ENCODE results near the gene RPS10.
A peak's percentile ranks its signal among the peaks of the same experiment; 100 is the strongest.

Gene RPS10

GRCh38 chr6:34457382-34457741 is 31.5 kb upstream of the RPS10 start:
- intact Hi-C loops (cut with DNase I) = no loop called here
- no peak for DNase-seq

- intact Hi-C loops (cut with DNase I) = no loop called here
- DNase-seq = no peak
Measured at GRCh38 chr6:34455831-34456230, 30.0 kb upstream of the RPS10 start.

GRCh38 chr6:34451192-34451591 is 25.3 kb upstream of the RPS10 start:
- no peak for DNase-seq
- intact Hi-C loops (cut with DNase I) = no loop called here

- intact Hi-C loops (cut with DNase I) = no loop called here
- no peak for DNase-seq
Measured at GRCh38 chr6:34447910-34448309, 22.0 kb upstream of the RPS10 start.

- intact Hi-C loops (cut with DNase I) = no loop called here
- DNase-seq = no peak
Measured at GRCh38 chr6:34447386-34447785, 21.5 kb upstream of the RPS10 start.

GRCh38 chr6:34445313-34445860 is 19.5 kb upstream of the RPS10 start:
- intact Hi-C loops (cut with DNase I) = no loop called here
- no peak for DNase-seq

- DNase-seq = no peak
- intact Hi-C loops (cut with DNase I) = no loop called here
Measured at GRCh38 chr6:34441526-34441925, 15.7 kb upstream of the RPS10 start.

- intact Hi-C loops (cut with DNase I) = no loop called here
Measured at GRCh38 chr6:34439442-34439841, 13.6 kb upstream of the RPS10 start.

GRCh38 chr6:34438705-34439104 is 12.8 kb upstream of the RPS10 start:
- DNase-seq = no peak
- intact Hi-C loops (cut with DNase I) = no loop called here

More at GRCh38 chr6:34439442-34439841, 13.6 kb upstream of the RPS10 start:
- DNase-seq = no peak

GRCh38 chr6:34437644-34437970 is 11.7 kb upstream of the RPS10 start:
- intact Hi-C loops (cut with DNase I) = no loop called here
- no peak for DNase-seq

GRCh38 chr6:34436803-34437643 is 11.2 kb upstream of the RPS10 start:
- intact Hi-C loops (cut with DNase I) = no loop called here
- no peak for DNase-seq

GRCh38 chr6:34435916-34436315 is 10.0 kb upstream of the RPS10 start:
- no peak for DNase-seq
- intact Hi-C loops (cut with DNase I) = no loop called here

- no peak for DNase-seq
- intact Hi-C loops (cut with DNase I) = no loop called here
Measured at GRCh38 chr6:34425132-34425497, 754 bp downstream of the RPS10 start.

GRCh38 chr6:34424200-34425131 is 1.4 kb downstream of the RPS10 start:
- intact Hi-C loops (cut with DNase I) = no loop called here

GRCh38 chr6:34423254-34423653 is 2.6 kb downstream of the RPS10 start:
- intact Hi-C loops (cut with DNase I) = no loop called here
- DNase-seq = no peak

More at GRCh38 chr6:34424200-34425131, 1.4 kb downstream of the RPS10 start:
- no peak for DNase-seq

- DNase-seq = no peak
- intact Hi-C loops (cut with DNase I) = loop anchor here (5.0 to 10.0 kb wide), 2 partner anchors 171 to 224 kb away; partner anchors contain the start of gene SMIM29
Measured at GRCh38 chr6:34418367-34418766, 7.5 kb downstream of the RPS10 start.

- no peak for DNase-seq
- intact Hi-C loops (cut with DNase I) = loop anchor here (5.0 to 10.0 kb wide), 2 partner anchors 170 to 222 kb away; partner anchors contain the start of gene SMIM29
Measured at GRCh38 chr6:34416877-34417371, 8.9 kb downstream of the RPS10 start.

- intact Hi-C loops (cut with DNase I) = loop anchor here (5.0 to 10.0 kb wide), 2 partner anchors 168 to 220 kb away; partner anchors contain the start of gene SMIM29
- DNase-seq = peak in 40 of 42 donors; percentile 15 to 88 (median 71)
Measured at GRCh38 chr6:34414999-34415858, 10.6 kb downstream of the RPS10 start.

Data from head of caudate nucleus (tissue), 42 donors.